ENCODE results near the gene CLMP. TPM values are rescaled to one million over a fixed set of nuclear protein-coding genes. Genes with fewer than 3 reads are reported as not detected.
A peak's percentile ranks its signal among the peaks of the same experiment; 100 is the strongest.
"Not testable (repeated sequence)": the region's sequence is repeated elsewhere in the genome, so short reads cannot be mapped to it uniquely, and the experiment has no call there.

The CLMP gene
- total and polyA plus RNA-seq, 2 experiments from 2014 or later, result 2.1 to 8.4 TPM

DNA sequence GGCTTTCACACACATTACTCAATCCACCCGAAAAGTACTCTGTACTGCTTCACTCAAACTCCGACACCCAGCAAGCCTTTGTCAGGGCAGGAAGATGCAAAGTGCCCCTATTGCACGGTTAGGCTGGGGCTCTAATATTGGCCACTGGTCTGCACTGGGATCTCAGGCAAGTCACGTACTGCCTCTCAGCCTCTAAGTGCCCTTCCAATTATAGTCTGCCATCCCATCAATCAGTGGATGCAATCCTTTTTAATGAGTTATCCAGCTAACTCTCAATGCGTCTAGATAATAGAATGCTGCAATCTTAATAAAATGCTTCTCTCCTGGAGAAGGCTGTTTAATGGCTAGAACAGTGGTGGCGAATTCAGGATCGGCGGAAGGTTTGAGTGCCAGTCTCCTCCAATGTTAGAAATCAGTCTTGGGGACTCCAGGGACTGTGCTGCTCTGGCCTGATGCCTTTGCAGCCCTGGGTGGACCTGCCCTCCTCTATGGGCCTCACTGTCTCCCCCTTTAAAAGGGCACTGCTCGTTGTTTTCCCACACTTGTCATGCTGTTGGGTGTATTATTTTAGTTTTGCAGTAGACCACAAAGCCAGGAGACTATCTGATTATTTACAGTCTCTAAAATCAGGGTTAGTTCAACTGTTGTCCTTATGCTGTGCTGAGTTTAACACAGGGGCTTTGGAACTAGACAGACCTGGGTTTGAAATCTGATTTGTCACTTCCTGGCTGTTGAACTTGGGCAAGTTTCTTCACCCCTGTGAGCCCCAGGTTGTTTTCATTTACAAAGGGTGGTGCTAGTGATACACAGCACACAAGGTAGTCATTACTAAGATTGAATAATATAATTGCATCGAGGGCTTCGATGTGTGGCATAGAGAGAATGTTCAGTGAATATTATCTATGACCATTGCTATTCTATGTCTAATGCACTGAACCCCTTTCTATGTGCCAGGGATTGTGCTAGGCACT is 36.7 kb downstream of the CLMP start:
- Histone ChIP-seq H3K27ac (peak overlapping the region; percentile 90), H3K9me3 (ENCODE audit: low read depth) (no peaks in the 10 kb centered on the region), H3K36me3 (no peaks in the 10 kb centered on the region), H3K4me1 (ENCODE audit: low read depth) (peaks cover 31% of the 10 kb centered on the region), H3K4me3 (no peak overlapping the region), H3K27me3 (no peaks in the 10 kb centered on the region)
- TF ChIP-seq, protein P1, sequence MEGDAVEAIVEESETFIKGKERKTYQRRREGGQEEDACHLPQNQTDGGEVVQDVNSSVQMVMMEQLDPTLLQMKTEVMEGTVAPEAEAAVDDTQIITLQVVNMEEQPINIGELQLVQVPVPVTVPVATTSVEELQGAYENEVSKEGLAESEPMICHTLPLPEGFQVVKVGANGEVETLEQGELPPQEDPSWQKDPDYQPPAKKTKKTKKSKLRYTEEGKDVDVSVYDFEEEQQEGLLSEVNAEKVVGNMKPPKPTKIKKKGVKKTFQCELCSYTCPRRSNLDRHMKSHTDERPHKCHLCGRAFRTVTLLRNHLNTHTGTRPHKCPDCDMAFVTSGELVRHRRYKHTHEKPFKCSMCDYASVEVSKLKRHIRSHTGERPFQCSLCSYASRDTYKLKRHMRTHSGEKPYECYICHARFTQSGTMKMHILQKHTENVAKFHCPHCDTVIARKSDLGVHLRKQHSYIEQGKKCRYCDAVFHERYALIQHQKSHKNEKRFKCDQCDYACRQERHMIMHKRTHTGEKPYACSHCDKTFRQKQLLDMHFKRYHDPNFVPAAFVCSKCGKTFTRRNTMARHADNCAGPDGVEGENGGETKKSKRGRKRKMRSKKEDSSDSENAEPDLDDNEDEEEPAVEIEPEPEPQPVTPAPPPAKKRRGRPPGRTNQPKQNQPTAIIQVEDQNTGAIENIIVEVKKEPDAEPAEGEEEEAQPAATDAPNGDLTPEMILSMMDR (IDR thresholded peaks at IDR 0.05; ENCODE audit: low read depth, low read length), result no peak
- DNase-seq (ENCODE audit: low read depth in 1 of 2, low spot score in 1 of 2), result peak in 1 of 2 donors; percentile 55

DNA sequence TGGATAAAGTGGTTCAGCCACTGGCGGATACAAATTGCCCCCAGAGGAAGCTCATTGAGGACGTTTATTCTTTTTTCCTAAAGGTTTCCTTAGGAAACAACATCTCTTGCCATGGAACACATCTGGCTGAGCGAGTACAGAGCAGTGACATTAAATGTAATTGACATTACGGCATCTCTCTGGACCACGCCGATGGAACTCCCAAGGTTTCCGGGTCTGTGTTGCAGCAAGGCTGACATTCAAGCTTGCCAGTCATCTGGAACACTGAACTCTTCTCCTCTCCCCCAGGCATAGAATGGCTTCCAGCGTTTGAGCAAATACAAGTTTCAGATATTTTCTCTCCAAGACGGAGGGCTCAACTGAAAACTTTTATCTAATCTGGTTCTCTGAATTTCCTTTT is 42.1 kb downstream of the CLMP start:
- Histone ChIP-seq H3K9me3 (ENCODE audit: low read depth) (no peaks in the 10 kb centered on the region), H3K36me3 (no peaks in the 10 kb centered on the region), H3K27ac (no peak overlapping the region), H3K27me3 (no peaks in the 10 kb centered on the region), H3K4me1 (ENCODE audit: low read depth) (peaks cover 22% of the 10 kb centered on the region), H3K4me3 (no peak overlapping the region)
- TF ChIP-seq, protein P1 (IDR thresholded peaks at IDR 0.05; ENCODE audit: low read depth, low read length), result no peak
- no peak for DNase-seq (ENCODE audit: low read depth in 1 of 2, low spot score in 1 of 2)

DNA sequence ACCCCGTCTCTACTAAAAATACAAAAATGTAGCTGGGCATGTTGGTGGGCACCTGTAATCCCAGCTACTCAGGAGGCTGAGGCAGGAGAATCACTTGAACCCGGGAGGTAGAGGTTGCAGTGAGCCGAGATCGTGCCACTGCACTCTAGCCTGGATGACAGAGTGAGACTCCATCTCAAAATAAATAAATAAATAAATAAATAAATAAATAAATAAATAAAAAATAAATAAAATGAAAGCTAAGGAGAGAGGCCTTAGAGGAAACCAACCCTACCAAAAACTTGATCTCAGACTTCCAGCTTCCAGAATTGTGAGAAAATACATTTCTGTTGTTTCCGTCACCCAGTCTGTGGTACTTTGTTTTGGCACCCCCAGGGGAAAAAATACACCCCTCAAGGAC is 42.7 kb downstream of the CLMP start:
- not testable (repeated sequence) for H3K27ac ChIP-seq; H3K27me3 ChIP-seq; H3K36me3 ChIP-seq; H3K9me3 ChIP-seq (ENCODE audit: low read depth); H3K4me3 ChIP-seq; DNase-seq (ENCODE audit: low read depth in 1 of 2, low spot score in 1 of 2)
- peaks cover 16% of the 10 kb centered on the region for H3K4me1 ChIP-seq (ENCODE audit: low read depth)

DNA sequence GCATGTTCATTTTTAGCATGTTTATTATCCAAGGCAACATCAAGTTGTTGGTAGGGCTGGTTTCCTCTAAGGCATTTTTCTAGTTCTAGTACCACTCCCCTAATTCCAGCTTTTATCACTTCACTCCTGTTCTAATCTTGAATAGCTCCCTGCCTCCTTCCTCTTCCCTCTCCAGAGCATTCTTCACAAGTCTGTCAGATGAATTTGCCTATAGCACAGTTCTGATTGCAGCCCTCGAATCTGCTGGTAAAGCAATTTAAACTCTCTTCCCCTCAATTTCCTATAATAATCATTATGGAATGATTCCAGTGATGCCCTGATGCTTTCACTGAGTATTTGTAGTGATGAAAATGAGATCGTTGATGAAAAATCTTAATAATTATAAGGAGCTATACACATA is 43.3 kb downstream of the CLMP start:
- DNase-seq (ENCODE audit: low read depth in 1 of 2, low spot score in 1 of 2), result peak in 1 of 2 donors; percentile 21
- Histone ChIP-seq H3K27me3 (no peaks in the 10 kb centered on the region), H3K36me3 (no peaks in the 10 kb centered on the region), H3K4me3 (no peak overlapping the region), H3K4me1 (ENCODE audit: low read depth) (peaks cover 11% of the 10 kb centered on the region), H3K9me3 (ENCODE audit: low read depth) (no peaks in the 10 kb centered on the region), H3K27ac (no peak overlapping the region)
- TF ChIP-seq, protein P1 (IDR thresholded peaks at IDR 0.05; ENCODE audit: low read depth, low read length), result no peak

DNA sequence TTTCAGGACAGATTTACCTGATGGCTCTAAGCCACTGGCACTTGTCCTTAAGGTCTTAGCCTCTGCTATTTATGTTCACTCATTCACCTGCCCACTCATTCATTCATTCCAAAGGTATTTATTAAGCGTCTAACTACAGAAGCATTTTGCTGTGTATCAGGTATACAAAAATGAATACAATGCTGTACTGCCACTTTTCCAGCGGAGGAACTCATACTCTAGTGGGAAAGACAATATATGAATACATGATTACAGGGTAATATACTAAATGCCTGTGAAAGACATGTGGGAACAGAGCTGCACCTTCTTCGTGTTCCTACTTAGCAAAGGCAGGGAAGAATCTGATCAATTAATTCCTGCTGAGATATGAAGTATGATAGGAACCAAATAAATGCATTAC is 43.7 kb downstream of the CLMP start:
- Histone ChIP-seq H3K36me3 (no peaks in the 10 kb centered on the region), H3K27me3 (no peaks in the 10 kb centered on the region), H3K4me1 (ENCODE audit: low read depth) (peaks cover 9% of the 10 kb centered on the region), H3K9me3 (ENCODE audit: low read depth) (no peaks in the 10 kb centered on the region), H3K4me3 (no peak overlapping the region), H3K27ac (no peak overlapping the region)
- DNase-seq (ENCODE audit: low read depth in 1 of 2, low spot score in 1 of 2), result no peak
- TF ChIP-seq, protein P1 (IDR thresholded peaks at IDR 0.05; ENCODE audit: low read depth, low read length), result no peak

DNA sequence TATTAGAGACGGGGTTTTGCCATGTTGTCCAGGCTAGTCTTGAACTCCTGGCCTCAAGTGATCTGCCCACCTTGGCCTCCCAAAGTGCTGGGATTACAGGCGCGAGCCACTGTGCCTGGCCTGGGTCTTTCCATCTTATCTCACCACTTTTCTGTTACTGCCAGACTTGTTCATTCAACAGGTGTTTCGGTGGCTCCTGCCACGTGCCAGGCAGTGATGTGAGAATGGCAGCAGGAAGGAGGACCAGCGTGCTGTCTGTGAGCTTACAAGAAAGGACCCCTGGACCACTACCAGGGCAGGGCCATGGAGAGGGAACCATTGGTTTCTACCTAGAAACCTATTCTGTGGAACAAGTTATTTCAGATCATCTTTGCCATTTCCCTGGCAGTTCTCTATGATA is 44.2 kb downstream of the CLMP start:
- Histone ChIP-seq H3K9me3 (ENCODE audit: low read depth) (no peaks in the 10 kb centered on the region), H3K27me3 (no peaks in the 10 kb centered on the region), H3K4me1 (ENCODE audit: low read depth) (peaks cover 9% of the 10 kb centered on the region), H3K36me3 (no peaks in the 10 kb centered on the region), H3K4me3 (no peak overlapping the region), H3K27ac (no peak overlapping the region)
- TF ChIP-seq, protein P1 (IDR thresholded peaks at IDR 0.05; ENCODE audit: low read depth, low read length), result no peak
- DNase-seq (ENCODE audit: low read depth in 1 of 2, low spot score in 1 of 2), result no peak

Data from cardiac muscle cell (in vitro differentiated cells and primary cell).